Trophoblast cell (in vitro differentiated cells and primary cell): ENCODE measurements around the gene APAF1.
A peak's percentile ranks its signal among the peaks of the same experiment; 100 is the strongest.

Experiments used
- DNase-seq, 2 donors: peaks; one replicate each; pipeline ENCODE4 v3.0.0-alpha.2; 2016
- H2AFZ ChIP-seq: 2 replicates; pipeline ENCODE4 v1.6.1; 2013; ENCODE audit warnings: low read length, moderate library complexity, mild to moderate bottlenecking; ENCODE audit not compliant: insufficient read depth, poor library complexity
- H2AK5ac ChIP-seq: 2 replicates; pipeline ENCODE4 v1.6.1; 2013; ENCODE audit warnings: mild to moderate bottlenecking, low read length
- H2BK120ac ChIP-seq: 2 replicates; pipeline ENCODE4 v1.6.1; 2013; ENCODE audit warnings: low read length, mild to moderate bottlenecking, moderate library complexity; ENCODE audit not compliant: insufficient read depth, poor library complexity
- H2BK12ac ChIP-seq: 2 replicates; pipeline ENCODE4 v1.6.1; 2013; ENCODE audit warnings: mild to moderate bottlenecking, low read length, moderate library complexity
- H2BK5ac ChIP-seq: 2 replicates; pipeline ENCODE4 v1.6.1; 2013; ENCODE audit warnings: low read length, low read depth, moderate library complexity, mild to moderate bottlenecking; ENCODE audit not compliant: poor library complexity
- H3K14ac ChIP-seq: 2 replicates; pipeline ENCODE4 v1.6.1; 2013; ENCODE audit warnings: mild to moderate bottlenecking, low read length
- H3K18ac ChIP-seq: 2 replicates; pipeline ENCODE4 v1.6.1; 2013; ENCODE audit warnings: mild to moderate bottlenecking, low read length
- H3K23ac ChIP-seq: 2 replicates; pipeline ENCODE4 v1.6.1; 2013; ENCODE audit warnings: low read length
- H3K27ac ChIP-seq: 2 replicates; pipeline ENCODE4 v1.5.1; 2013; ENCODE audit warnings: low read depth, mild to moderate bottlenecking, inconsistent platforms, low read length, moderate library complexity
- H3K27me3 ChIP-seq: 2 replicates; pipeline ENCODE4 v1.6.1; 2013; ENCODE audit warnings: inconsistent platforms, mild to moderate bottlenecking, low read length, moderate library complexity; ENCODE audit not compliant: insufficient read depth
- H3K36me3 ChIP-seq, 2 experiments: 1 replicate in 1 of 2; 2 replicates in 1 of 2; pipeline ENCODE4 v1.6.1; 2013; ENCODE audit warnings: low read length in 2 of 2, mild to moderate bottlenecking in 2 of 2, moderate library complexity in 1 of 2; ENCODE audit not compliant: insufficient read depth in 2 of 2, control insufficient read depth in 1 of 2
- H3K4ac ChIP-seq: 2 replicates; pipeline ENCODE4 v1.6.1; 2013; ENCODE audit warnings: low read depth, mild to moderate bottlenecking, low read length, moderate library complexity
- H3K4me1 ChIP-seq, 2 experiments: 1 replicate in 1 of 2; 2 replicates in 1 of 2; pipeline ENCODE4 v1.6.1; 2013; ENCODE audit warnings: low read length in 2 of 2, mild to moderate bottlenecking in 2 of 2, moderate library complexity in 1 of 2; ENCODE audit not compliant: insufficient read depth in 2 of 2, control insufficient read depth in 1 of 2
- H3K4me2 ChIP-seq: 2 replicates; pipeline ENCODE4 v1.6.1; 2013; ENCODE audit warnings: inconsistent platforms, mild to moderate bottlenecking, low read length, moderate library complexity
- H3K4me3 ChIP-seq: 2 replicates; pipeline ENCODE4 v1.5.1; 2013; ENCODE audit warnings: mild to moderate bottlenecking, low read depth, low read length, inconsistent platforms
- H3K79me1 ChIP-seq: one replicate; pipeline ENCODE4 v1.6.1; 2013; ENCODE audit warnings: low read length
- H3K79me2 ChIP-seq: 2 replicates; pipeline ENCODE4 v1.6.1; 2013; ENCODE audit warnings: low read length, mild to moderate bottlenecking; ENCODE audit not compliant: control insufficient read depth, insufficient read depth, poor library complexity
- H3K9ac ChIP-seq: 2 replicates; pipeline ENCODE4 v1.6.1; 2013; ENCODE audit warnings: mild to moderate bottlenecking, low read length
- H3K9me3 ChIP-seq: 2 replicates; pipeline ENCODE4 v1.6.1; 2013; ENCODE audit warnings: low read depth, mild to moderate bottlenecking, control low read depth, inconsistent platforms, low read length; ENCODE audit not compliant: insufficient read depth
- H4K12ac ChIP-seq: 2 replicates; pipeline ENCODE4 v1.6.1; 2013; ENCODE audit warnings: low read depth, mild to moderate bottlenecking, low read length, moderate library complexity
- H4K8ac ChIP-seq: 2 replicates; pipeline ENCODE4 v1.6.1; 2013; ENCODE audit warnings: low read depth, mild to moderate bottlenecking, low read length, moderate library complexity
- H4K91ac ChIP-seq: one replicate; pipeline ENCODE4 v1.6.1; 2013; ENCODE audit warnings: low read depth, mild to moderate bottlenecking, low read length, moderate library complexity
- WGBS: extraction: QIAGEN DNeasy Blood & Tissue Kit; methylation state at CpG from one replicate; pipeline ENCODE4 v1.1.7; 2013; ENCODE audit warnings: missing lambda C conversion rate; ENCODE audit not compliant: insufficient read length, insufficient coverage; ENCODE audit errors: extremely low coverage; 5-methylcytosine and 5-hydroxymethylcytosine counted together

The APAF1 gene

DNA sequence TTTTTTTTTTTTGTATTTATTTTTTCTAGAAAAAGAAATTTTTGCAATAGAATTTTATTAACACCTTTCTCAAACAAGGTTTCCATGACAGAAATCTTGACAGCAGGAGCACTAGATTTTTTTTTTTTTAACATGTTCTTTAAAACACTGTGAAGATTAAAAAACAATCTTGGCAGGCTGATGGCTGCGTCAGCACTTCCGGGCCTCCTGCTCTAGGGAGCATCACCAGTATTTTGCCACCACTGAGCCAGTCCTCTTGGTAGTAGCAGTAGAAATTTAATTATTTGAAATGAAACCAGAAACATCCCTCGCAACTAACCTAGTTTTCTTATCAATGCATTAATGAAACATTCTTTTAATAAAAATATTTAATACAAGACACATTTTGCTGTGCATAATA is 99.6 kb downstream of the APAF1 start:
- Histone ChIP-seq H3K23ac (no peak overlapping the region), H3K27me3 (peaks cover 3% of the 10 kb centered on the region), H3K79me2 (no peaks in the 10 kb centered on the region), H3K14ac (no peak overlapping the region), H2BK12ac (no peak overlapping the region), H3K4me1 (peaks cover 0 to 3% of the 10 kb centered on the region in 2 experiments), H2BK120ac (no peak overlapping the region), H4K8ac (no peak overlapping the region), H3K9me3 (no peaks in the 10 kb centered on the region), H4K12ac (no peak overlapping the region), H3K27ac (no peak overlapping the region), H3K18ac (no peak overlapping the region), H3K4ac (no peak overlapping the region), H3K4me2 (no peak overlapping the region), H3K79me1 (no peaks in the 10 kb centered on the region), H2AK5ac (no peak overlapping the region), H3K36me3 (no peaks in the 10 kb centered on the region), H2AFZ (no peak overlapping the region), H3K9ac (no peak overlapping the region), H3K4me3 (no peak overlapping the region), H4K91ac (no peak overlapping the region), H2BK5ac (no peak overlapping the region)
- no peak for DNase-seq
- no CpG with 5 or more reads among the region's 3 CpGs for WGBS

DNA sequence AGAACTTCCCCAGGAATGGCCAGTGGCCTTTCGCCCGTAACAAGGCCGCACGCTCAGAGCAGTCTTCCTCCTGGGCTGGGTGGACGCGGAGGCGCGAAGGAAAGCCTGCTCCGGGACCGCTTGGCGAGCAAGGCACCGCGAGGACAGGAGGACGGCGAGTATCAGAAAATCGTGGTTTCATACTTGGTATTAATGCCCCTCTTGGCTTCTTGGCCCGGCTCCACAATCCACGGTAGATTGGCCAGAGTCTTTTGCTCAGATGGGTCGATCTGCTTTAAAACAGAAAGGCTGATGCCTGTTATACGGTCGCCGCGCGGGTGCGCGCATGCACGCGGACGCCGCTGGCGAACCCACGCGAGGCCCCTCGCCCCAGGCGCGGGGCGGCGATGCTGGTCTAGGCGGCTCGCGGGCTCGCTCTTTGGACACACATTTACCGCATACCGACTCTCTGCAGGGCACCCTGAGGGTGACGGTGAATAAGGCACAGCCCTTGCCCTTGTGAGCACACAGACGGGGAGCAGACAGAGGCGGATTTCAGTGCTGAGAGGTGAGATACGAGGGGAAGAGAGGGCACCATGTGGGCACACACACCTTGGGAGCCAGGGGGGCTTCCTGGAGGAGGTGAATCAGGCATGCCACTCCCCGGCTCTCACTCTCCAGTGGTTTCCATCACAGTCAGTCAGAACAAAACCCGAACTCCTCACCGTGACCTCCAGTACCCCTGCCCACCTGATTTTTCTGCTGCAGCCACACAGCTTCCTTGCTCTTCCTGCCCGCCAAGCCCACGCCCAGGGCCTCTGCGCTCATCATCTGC is 100.7 kb downstream of the APAF1 start:
- no CpG with 5 or more reads among the region's 54 CpGs for WGBS
- no peak overlapping the region for H3K9ac ChIP-seq
- H3K9me3 ChIP-seq: no peaks in the 10 kb centered on the region
- no peak overlapping the region for H3K27ac ChIP-seq
- H2BK120ac ChIP-seq: no peak overlapping the region
- H3K79me1 ChIP-seq: no peaks in the 10 kb centered on the region
- H3K14ac ChIP-seq: no peak overlapping the region
- no peak overlapping the region for H4K8ac ChIP-seq
- H2BK12ac ChIP-seq: no peak overlapping the region
- peak overlapping the region; percentile 51 for H3K4me2 ChIP-seq
- H2AK5ac ChIP-seq: no peak overlapping the region
- H3K4me1 ChIP-seq: peaks cover 0 to 3% of the 10 kb centered on the region in 2 experiments
- H3K79me2 ChIP-seq: no peaks in the 10 kb centered on the region
- H4K91ac ChIP-seq: no peak overlapping the region
- H3K4ac ChIP-seq: no peak overlapping the region
- no peak overlapping the region for H2BK5ac ChIP-seq
- peaks cover 3% of the 10 kb centered on the region for H3K27me3 ChIP-seq
- no peak overlapping the region for H4K12ac ChIP-seq
- no peaks in the 10 kb centered on the region for H3K36me3 ChIP-seq
- no peak overlapping the region for H3K23ac ChIP-seq
- H3K18ac ChIP-seq: no peak overlapping the region
- peak; percentile 59 to 76 for DNase-seq
- H3K4me3 ChIP-seq: peak overlapping the region; percentile 26
- H2AFZ ChIP-seq: no peak overlapping the region

DNA sequence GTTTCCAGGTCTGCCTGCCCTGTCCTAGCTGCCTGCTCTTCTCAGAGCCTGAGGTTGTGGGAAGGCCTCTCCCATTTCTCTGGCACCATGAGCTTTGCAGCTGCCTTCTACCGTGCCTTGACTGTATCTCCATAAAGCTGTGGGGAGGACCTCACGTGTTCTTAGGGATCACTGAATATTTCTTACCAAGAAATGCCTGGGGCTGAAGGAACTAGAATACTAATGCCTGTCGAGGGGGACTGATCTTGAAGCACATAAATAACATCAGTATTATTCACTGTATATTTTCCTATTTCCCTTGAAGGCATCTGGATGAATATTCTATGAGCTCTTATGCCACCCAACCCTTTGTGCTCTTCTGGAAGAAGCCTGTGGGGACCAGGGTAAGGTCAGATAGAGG is 103.4 kb downstream of the APAF1 start:
- H3K23ac ChIP-seq: no peak overlapping the region
- no peak overlapping the region for H3K18ac ChIP-seq
- no peak overlapping the region for H4K91ac ChIP-seq

GRCh38 chr12:98750511-98750910 is 105.4 kb downstream of the APAF1 start:
- no CpG with 5 or more reads among the region's 9 CpGs for WGBS
- Histone ChIP-seq H4K8ac (no peak overlapping the region), H3K27me3 (peaks cover 3% of the 10 kb centered on the region)

More for the DNA sequence above, 103.4 kb downstream of the APAF1 start:
- Histone ChIP-seq H2BK5ac (no peak overlapping the region), H3K27ac (no peak overlapping the region), H3K27me3 (peaks cover 3% of the 10 kb centered on the region), H3K4ac (no peak overlapping the region), H3K4me2 (no peak overlapping the region), H2BK120ac (no peak overlapping the region), H3K79me2 (no peaks in the 10 kb centered on the region), H3K36me3 (no peaks in the 10 kb centered on the region), H3K9me3 (no peaks in the 10 kb centered on the region), H2AFZ (no peak overlapping the region), H4K8ac (no peak overlapping the region), H2BK12ac (no peak overlapping the region), H3K4me3 (no peak overlapping the region), H3K14ac (no peak overlapping the region), H2AK5ac (no peak overlapping the region), H4K12ac (no peak overlapping the region), H3K9ac (no peak overlapping the region), H3K4me1 (peaks cover 2 to 3% of the 10 kb centered on the region in 2 experiments), H3K79me1 (no peaks in the 10 kb centered on the region)
- DNase-seq: no peak
- no CpG with 5 or more reads among the region's 3 CpGs for WGBS

More at GRCh38 chr12:98750511-98750910, 105.4 kb downstream of the APAF1 start:
- peaks cover 2 to 3% of the 10 kb centered on the region in 2 experiments for H3K4me1 ChIP-seq
- no peaks in the 10 kb centered on the region for H3K9me3 ChIP-seq
- no peak for DNase-seq
- H4K91ac ChIP-seq: no peak overlapping the region
- no peak overlapping the region for H3K27ac ChIP-seq
- H2AK5ac ChIP-seq: no peak overlapping the region
- no peaks in the 10 kb centered on the region for H3K36me3 ChIP-seq
- H3K4ac ChIP-seq: no peak overlapping the region
- no peak overlapping the region for H3K9ac ChIP-seq
- no peak overlapping the region for H3K4me2 ChIP-seq
- H2AFZ ChIP-seq: no peak overlapping the region
- H2BK5ac ChIP-seq: no peak overlapping the region
- no peak overlapping the region for H3K4me3 ChIP-seq
- H3K18ac ChIP-seq: no peak overlapping the region
- no peak overlapping the region for H2BK12ac ChIP-seq
- no peak overlapping the region for H3K14ac ChIP-seq
- H3K79me2 ChIP-seq: no peaks in the 10 kb centered on the region
- no peaks in the 10 kb centered on the region for H3K79me1 ChIP-seq
- H2BK120ac ChIP-seq: no peak overlapping the region
- H3K23ac ChIP-seq: no peak overlapping the region
- H4K12ac ChIP-seq: no peak overlapping the region
